Neural cell (in vitro differentiated cells): Measurements from ENCODE around the gene ANXA1.

Source experiments
- EP300 ChIP-seq: fragments of 450-650 bp; conservative IDR thresholded peaks from 2 replicates; pipeline ENCODE4 v1.6.1; 2014; ENCODE audit warnings: antibody characterized with exemption, mild to moderate bottlenecking, moderate library complexity; ENCODE audit not compliant: poor library complexity, severe bottlenecking
- EZH2 ChIP-seq: fragments of 200-600, 300-800 bp; shearing (Covaris generic), sonication (generic); IDR thresholded peaks from 2 replicates; pipeline ENCODE4 v1.6.1; 2014; ENCODE audit warnings: antibody characterized with exemption, low read length, borderline replicate concordance, mild to moderate bottlenecking; ENCODE audit not compliant: insufficient read depth, poor library complexity, severe bottlenecking
- MXI1 ChIP-seq: fragments of 450-650 bp; conservative IDR thresholded peaks from 2 replicates; pipeline ENCODE4 v1.6.1; 2014; ENCODE audit warnings: antibody characterized with exemption, mild to moderate bottlenecking; ENCODE audit not compliant: poor library complexity, severe bottlenecking
- SMC3 ChIP-seq: fragments of 450-650 bp; conservative IDR thresholded peaks from 2 replicates; pipeline ENCODE4 v1.6.1; 2014; ENCODE audit warnings: antibody characterized with exemption, mild to moderate bottlenecking, moderate library complexity; ENCODE audit not compliant: poor library complexity
- TAF1 ChIP-seq: IDR thresholded peaks from 2 replicates; pipeline ENCODE4 v1.6.1; 2012; ENCODE audit warnings: low read depth
- TF ChIP-seq, protein P1 (sequence below): IDR thresholded peaks from 2 replicates; pipeline ENCODE4 v1.6.1; 2012; ENCODE audit warnings: borderline replicate concordance
- TF ChIP-seq, protein P2 (sequence below): fragments of 450-650 bp; IDR thresholded peaks from 2 replicates; pipeline ENCODE4 v1.5.1; 2014; ENCODE audit warnings: antibody characterized with exemption, mild to moderate bottlenecking, moderate library complexity; ENCODE audit not compliant: poor library complexity, severe bottlenecking

DNA sequence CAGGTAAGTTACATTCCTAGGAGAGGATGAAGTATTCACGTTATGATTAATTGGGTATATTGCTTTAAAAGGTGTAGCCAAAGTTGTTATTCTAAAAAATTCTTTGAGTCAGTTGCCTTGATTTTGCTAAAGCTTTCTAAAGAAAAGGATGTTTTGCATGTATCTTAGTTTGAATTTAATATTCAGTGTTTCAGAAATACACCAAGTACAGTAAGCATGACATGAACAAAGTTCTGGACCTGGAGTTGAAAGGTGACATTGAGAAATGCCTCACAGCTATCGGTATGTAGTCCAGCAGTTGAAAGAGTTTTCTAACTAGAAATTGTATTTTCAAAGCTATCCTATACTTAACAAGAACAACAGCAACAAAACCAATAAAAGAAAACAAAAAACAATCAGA lies 14.2 kb downstream of the ANXA1 start:
- TF ChIP-seq, protein P1, sequence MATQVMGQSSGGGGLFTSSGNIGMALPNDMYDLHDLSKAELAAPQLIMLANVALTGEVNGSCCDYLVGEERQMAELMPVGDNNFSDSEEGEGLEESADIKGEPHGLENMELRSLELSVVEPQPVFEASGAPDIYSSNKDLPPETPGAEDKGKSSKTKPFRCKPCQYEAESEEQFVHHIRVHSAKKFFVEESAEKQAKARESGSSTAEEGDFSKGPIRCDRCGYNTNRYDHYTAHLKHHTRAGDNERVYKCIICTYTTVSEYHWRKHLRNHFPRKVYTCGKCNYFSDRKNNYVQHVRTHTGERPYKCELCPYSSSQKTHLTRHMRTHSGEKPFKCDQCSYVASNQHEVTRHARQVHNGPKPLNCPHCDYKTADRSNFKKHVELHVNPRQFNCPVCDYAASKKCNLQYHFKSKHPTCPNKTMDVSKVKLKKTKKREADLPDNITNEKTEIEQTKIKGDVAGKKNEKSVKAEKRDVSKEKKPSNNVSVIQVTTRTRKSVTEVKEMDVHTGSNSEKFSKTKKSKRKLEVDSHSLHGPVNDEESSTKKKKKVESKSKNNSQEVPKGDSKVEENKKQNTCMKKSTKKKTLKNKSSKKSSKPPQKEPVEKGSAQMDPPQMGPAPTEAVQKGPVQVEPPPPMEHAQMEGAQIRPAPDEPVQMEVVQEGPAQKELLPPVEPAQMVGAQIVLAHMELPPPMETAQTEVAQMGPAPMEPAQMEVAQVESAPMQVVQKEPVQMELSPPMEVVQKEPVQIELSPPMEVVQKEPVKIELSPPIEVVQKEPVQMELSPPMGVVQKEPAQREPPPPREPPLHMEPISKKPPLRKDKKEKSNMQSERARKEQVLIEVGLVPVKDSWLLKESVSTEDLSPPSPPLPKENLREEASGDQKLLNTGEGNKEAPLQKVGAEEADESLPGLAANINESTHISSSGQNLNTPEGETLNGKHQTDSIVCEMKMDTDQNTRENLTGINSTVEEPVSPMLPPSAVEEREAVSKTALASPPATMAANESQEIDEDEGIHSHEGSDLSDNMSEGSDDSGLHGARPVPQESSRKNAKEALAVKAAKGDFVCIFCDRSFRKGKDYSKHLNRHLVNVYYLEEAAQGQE, result no peak
- TF ChIP-seq EP300 (no peak), EZH2 (no peak), MXI1 (no peak), TAF1 (no peak), SMC3 (no peak)
- TF ChIP-seq, protein P2, sequence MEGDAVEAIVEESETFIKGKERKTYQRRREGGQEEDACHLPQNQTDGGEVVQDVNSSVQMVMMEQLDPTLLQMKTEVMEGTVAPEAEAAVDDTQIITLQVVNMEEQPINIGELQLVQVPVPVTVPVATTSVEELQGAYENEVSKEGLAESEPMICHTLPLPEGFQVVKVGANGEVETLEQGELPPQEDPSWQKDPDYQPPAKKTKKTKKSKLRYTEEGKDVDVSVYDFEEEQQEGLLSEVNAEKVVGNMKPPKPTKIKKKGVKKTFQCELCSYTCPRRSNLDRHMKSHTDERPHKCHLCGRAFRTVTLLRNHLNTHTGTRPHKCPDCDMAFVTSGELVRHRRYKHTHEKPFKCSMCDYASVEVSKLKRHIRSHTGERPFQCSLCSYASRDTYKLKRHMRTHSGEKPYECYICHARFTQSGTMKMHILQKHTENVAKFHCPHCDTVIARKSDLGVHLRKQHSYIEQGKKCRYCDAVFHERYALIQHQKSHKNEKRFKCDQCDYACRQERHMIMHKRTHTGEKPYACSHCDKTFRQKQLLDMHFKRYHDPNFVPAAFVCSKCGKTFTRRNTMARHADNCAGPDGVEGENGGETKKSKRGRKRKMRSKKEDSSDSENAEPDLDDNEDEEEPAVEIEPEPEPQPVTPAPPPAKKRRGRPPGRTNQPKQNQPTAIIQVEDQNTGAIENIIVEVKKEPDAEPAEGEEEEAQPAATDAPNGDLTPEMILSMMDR, result no peak
